ENCODE results near the gene WNT5B. TPM values are rescaled to one million over a fixed set of nuclear protein-coding genes. Genes with fewer than 3 reads are reported as not detected.

Gene WNT5B
- total RNA-seq, 1 experiment from 2014 or later, result 0.34 TPM

- BruUV-seq (replicated peaks), result no TSS peak
- DNase-seq (ENCODE audit: low spot score), result no peak
Observed at GRCh38 chr12:1656902-1657301, 27.9 kb downstream of the WNT5B start.

GRCh38 chr12:1657688-1658087 lies 28.7 kb downstream of the WNT5B start:
- Histone ChIP-seq H3K27me3 (replicated peaks; ENCODE audit: insufficient read depth, low read depth, low read length, poor library complexity) (no peaks in the 10 kb centered on the region), H3K4me1 (ENCODE audit: insufficient read depth, low read length, poor library complexity, severe bottlenecking) (no peaks in the 10 kb centered on the region), H3K27ac (ENCODE audit: low read depth, low read length, poor library complexity, severe bottlenecking) (no peak overlapping the region), H3K4me3 (ENCODE audit: low read depth, low read length, poor library complexity, severe bottlenecking) (no peak overlapping the region), H3K36me3 (ENCODE audit: insufficient read depth, low read length, poor library complexity, severe bottlenecking) (no peaks in the 10 kb centered on the region), H3K9me3 (ENCODE audit: low read depth, low read length, poor library complexity, severe bottlenecking) (no peaks in the 10 kb centered on the region)
- CTCF ChIA-PET, result no interaction called here
- intact Hi-C loops (cut with micrococcal nuclease; ENCODE audit: unreplicated experiment), result no loop called here
- no TSS peak for BruUV-seq (replicated peaks)
- no peak for DNase-seq (ENCODE audit: low spot score)
- TF ChIP-seq EZH2 (IDR thresholded peaks at IDR 0.05; ENCODE audit: borderline replicate concordance, low read depth, low read length, poor library complexity, severe bottlenecking) (no peak), CTCF (conservative IDR thresholded peaks at IDR 0.05; ENCODE audit: low read depth, low read length) (no peak)
- POLR2A ChIA-PET (ENCODE audit: low non-redundant PET), result no interaction called here

More at GRCh38 chr12:1656902-1657301, 27.9 kb downstream of the WNT5B start:
- intact Hi-C loops (cut with micrococcal nuclease; ENCODE audit: unreplicated experiment), result no loop called here
- ChIA-PET CTCF (no interaction called here), POLR2A (ENCODE audit: low non-redundant PET) (no interaction called here)
- Histone ChIP-seq H3K9me3 (ENCODE audit: low read depth, low read length, poor library complexity, severe bottlenecking) (no peaks in the 10 kb centered on the region), H3K27ac (ENCODE audit: low read depth, low read length, poor library complexity, severe bottlenecking) (no peak overlapping the region), H3K4me1 (ENCODE audit: insufficient read depth, low read length, poor library complexity, severe bottlenecking) (no peaks in the 10 kb centered on the region), H3K27me3 (replicated peaks; ENCODE audit: insufficient read depth, low read depth, low read length, poor library complexity) (no peaks in the 10 kb centered on the region), H3K4me3 (ENCODE audit: low read depth, low read length, poor library complexity, severe bottlenecking) (no peak overlapping the region), H3K36me3 (ENCODE audit: insufficient read depth, low read length, poor library complexity, severe bottlenecking) (no peaks in the 10 kb centered on the region)
- no peak for TF ChIP-seq EZH2 (IDR thresholded peaks at IDR 0.05; ENCODE audit: borderline replicate concordance, low read depth, low read length, poor library complexity, severe bottlenecking)
- no peak for TF ChIP-seq CTCF (conservative IDR thresholded peaks at IDR 0.05; ENCODE audit: low read depth, low read length)

GRCh38 chr12:1660304-1661187 lies 31.5 kb downstream of the WNT5B start:
- Histone ChIP-seq H3K4me1 (ENCODE audit: insufficient read depth, low read length, poor library complexity, severe bottlenecking) (no peaks in the 10 kb centered on the region), H3K27me3 (replicated peaks; ENCODE audit: insufficient read depth, low read depth, low read length, poor library complexity) (no peaks in the 10 kb centered on the region), H3K36me3 (ENCODE audit: insufficient read depth, low read length, poor library complexity, severe bottlenecking) (no peaks in the 10 kb centered on the region), H3K9me3 (ENCODE audit: low read depth, low read length, poor library complexity, severe bottlenecking) (no peaks in the 10 kb centered on the region), H3K27ac (ENCODE audit: low read depth, low read length, poor library complexity, severe bottlenecking) (no peak overlapping the region), H3K4me3 (ENCODE audit: low read depth, low read length, poor library complexity, severe bottlenecking) (no peak overlapping the region)
- no TSS peak for BruUV-seq (replicated peaks)
- no peak for TF ChIP-seq CTCF (conservative IDR thresholded peaks at IDR 0.05; ENCODE audit: low read depth, low read length)
- no peak for TF ChIP-seq EZH2 (IDR thresholded peaks at IDR 0.05; ENCODE audit: borderline replicate concordance, low read depth, low read length, poor library complexity, severe bottlenecking)
- ChIA-PET POLR2A (ENCODE audit: low non-redundant PET) (no interaction called here), CTCF (no interaction called here)
- DNase-seq (ENCODE audit: low spot score), result no peak
- intact Hi-C loops (cut with micrococcal nuclease; ENCODE audit: unreplicated experiment), result no loop called here
